ENCODE data around the gene GANC.

GANC gene

GRCh38 chr15:42355291-42355690 lies 82.3 kb downstream of the GANC start:
- no peak for TF ChIP-seq CTCF (conservative IDR thresholded peaks at IDR 0.05; ENCODE audit: low read length)
- no peak overlapping the region for H3K4me3 ChIP-seq (ENCODE audit: low read length)
- DNase-seq (ENCODE audit: low read depth), result no peak

GRCh38 chr15:42356851-42357250 lies 83.8 kb downstream of the GANC start:
- TF ChIP-seq CTCF (conservative IDR thresholded peaks at IDR 0.05; ENCODE audit: low read length), result no peak
- H3K4me3 ChIP-seq (ENCODE audit: low read length), result no peak overlapping the region
- DNase-seq (ENCODE audit: low read depth), result no peak

- no peak for TF ChIP-seq CTCF (conservative IDR thresholded peaks at IDR 0.05; ENCODE audit: low read length)
- no peak overlapping the region for H3K4me3 ChIP-seq (ENCODE audit: low read length)
- DNase-seq (ENCODE audit: low read depth), result no peak
Observed at GRCh38 chr15:42358141-42358540, 85.1 kb downstream of the GANC start.

GRCh38 chr15:42359249-42359648 lies 86.2 kb downstream of the GANC start, which contains the start of gene CAPN3:
TSS of gene CAPN3 (plus strand) at chr15:42359501. CDS start at chr15:42359806, 305 bp downstream.
- no peak within 1 kb of the TSS for H3K4me3 ChIP-seq (ENCODE audit: low read length)
- no peak for DNase-seq (ENCODE audit: low read depth)
- TF ChIP-seq CTCF (conservative IDR thresholded peaks at IDR 0.05; ENCODE audit: low read length), result no peak

- DNase-seq (ENCODE audit: low read depth), result no peak
- TF ChIP-seq CTCF (conservative IDR thresholded peaks at IDR 0.05; ENCODE audit: low read length), result no peak
- no peak overlapping the region for H3K4me3 ChIP-seq (ENCODE audit: low read length)
Observed at GRCh38 chr15:42359985-42360384, 87.0 kb downstream of the GANC start.

- no peak for TF ChIP-seq CTCF (conservative IDR thresholded peaks at IDR 0.05; ENCODE audit: low read length)
Observed at GRCh38 chr15:42360535-42361112, 87.6 kb downstream of the GANC start.

GRCh38 chr15:42363487-42363886 lies 90.5 kb downstream of the GANC start:
- no peak for DNase-seq (ENCODE audit: low read depth)
- TF ChIP-seq CTCF (conservative IDR thresholded peaks at IDR 0.05; ENCODE audit: low read length), result no peak
- H3K4me3 ChIP-seq (ENCODE audit: low read length), result no peak overlapping the region

More at GRCh38 chr15:42360535-42361112, 87.6 kb downstream of the GANC start:
- no peak for DNase-seq (ENCODE audit: low read depth)
- no peak overlapping the region for H3K4me3 ChIP-seq (ENCODE audit: low read length)

Data from AG10803 (cell line).